Ureter (tissue), 1 donor: ENCODE results near the gene ERCC5. TPM values are rescaled to one million over a fixed set of nuclear protein-coding genes. Genes with fewer than 3 reads are reported as not detected.

Experiments used
- DNase-seq: peaks from one replicate; pipeline ENCODE4 v3.0.0-alpha.2; 2020; ENCODE audit warnings: low spot score
- total RNA-seq: library from RNA; stranded (reverse); gene quantifications from one replicate; pipeline ENCODE4 v1.2.4, GENCODE V29; 2023
- donor health status: DM: yes; HTN: yes; CAD: no.

ERCC5 gene
- 69.5 TPM for total RNA-seq

- peak; percentile 96 for DNase-seq
These were observed at the start of gene ERCC5 for GRCh38 chr13:102845630-102846260. Gene ERCC5, plus strand, starts transcription at chr13:102846032. Its CDS starts 235 bp downstream, at chr13:102846267.

GRCh38 chr13:102798581-102799425 is 47.0 kb upstream of the ERCC5 start, which contains the start of the genes BIVM and POGLUT2:
Gene BIVM, plus strand, starts transcription at chr13:102799119. Its CDS starts 8,149 bp downstream, at chr13:102807268.
Gene POGLUT2, minus strand, starts transcription at chr13:102798976. Its CDS starts 306 bp downstream, at chr13:102798670.
- DNase-seq = peak; percentile 94

- peak; percentile 47 for DNase-seq
These were observed 46.2 kb upstream of the ERCC5 start for GRCh38 chr13:102799426-102800144.

- DNase-seq = peak; percentile 83
These were observed 45.4 kb upstream of the ERCC5 start for GRCh38 chr13:102800145-102801041.

- no peak for DNase-seq
These were observed 40.2 kb upstream of the ERCC5 start for GRCh38 chr13:102805680-102806079.

GRCh38 chr13:102807699-102808098 is 38.1 kb upstream of the ERCC5 start:
- DNase-seq = no peak

- no peak for DNase-seq
These were observed 33.1 kb upstream of the ERCC5 start for GRCh38 chr13:102812611-102813287.

GRCh38 chr13:102814025-102814607 is 31.7 kb upstream of the ERCC5 start:
- no peak for DNase-seq

- DNase-seq = no peak
These were observed 31.0 kb upstream of the ERCC5 start for GRCh38 chr13:102814793-102815192.

GRCh38 chr13:102815788-102816187 is 30.0 kb upstream of the ERCC5 start:
- no peak for DNase-seq

GRCh38 chr13:102816708-102817107 is 29.1 kb upstream of the ERCC5 start:
- DNase-seq = no peak

GRCh38 chr13:102817241-102817640 is 28.6 kb upstream of the ERCC5 start:
- DNase-seq = no peak

GRCh38 chr13:102817907-102818306 is 27.9 kb upstream of the ERCC5 start:
- no peak for DNase-seq

GRCh38 chr13:102825400-102825799 is 20.4 kb upstream of the ERCC5 start:
- no peak for DNase-seq

GRCh38 chr13:102825921-102826706 is 19.7 kb upstream of the ERCC5 start:
- DNase-seq = no peak

GRCh38 chr13:102830646-102831045 is 15.2 kb upstream of the ERCC5 start:
- no peak for DNase-seq

GRCh38 chr13:102836471-102836870 is 9.4 kb upstream of the ERCC5 start:
- DNase-seq = no peak

- DNase-seq = no peak
These were observed 7.6 kb upstream of the ERCC5 start for GRCh38 chr13:102838273-102838672.

GRCh38 chr13:102838982-102839381 is 6.8 kb upstream of the ERCC5 start:
- no peak for DNase-seq
